ENCODE measurements around the gene MACROH2A1.

Gene MACROH2A1

GRCh38 chr5:135345956-135346731, 52.9 kb downstream of the MACROH2A1 start:
- Histone ChIP-seq H3K27ac (ENCODE audit: low read length) (no peak overlapping the region; the same call in 1 of the 2 replicates), H3K4me1 (ENCODE audit: low read length) (peaks cover 6% of the 10 kb centered on the region; the same call in 1 of the 2 replicates), H3K79me2 (ENCODE audit: low read length) (no peaks in the 10 kb centered on the region), H3K4me3 (ENCODE audit: low read length) (no peak overlapping the region), H3K9ac (ENCODE audit: low read length) (no peak overlapping the region), H3K4me2 (ENCODE audit: low read length) (no peak overlapping the region), H2AFZ (ENCODE audit: low read depth, low read length) (no peak overlapping the region), H3K9me3 (ENCODE audit: insufficient read depth, low read length) (no peaks in the 10 kb centered on the region), H3K36me3 (replicated peaks; ENCODE audit: low read depth, low read length) (peaks cover 25% of the 10 kb centered on the region), H4K20me1 (ENCODE audit: insufficient read depth, low read length) (no peaks in the 10 kb centered on the region), H3K27me3 (ENCODE audit: low read depth, low read length) (no peaks in the 10 kb centered on the region)
- TF ChIP-seq CTCF (IDR thresholded peaks at IDR 0.05; ENCODE audit: low read depth, low read length) = no peak
- no peak for TF ChIP-seq EZH2phosphoT487 (IDR thresholded peaks at IDR 0.05; ENCODE audit: low read depth)

GRCh38 chr5:135344349-135344748, 54.7 kb downstream of the MACROH2A1 start:
- Histone ChIP-seq H3K4me3 (ENCODE audit: low read length) (no peak overlapping the region), H4K20me1 (ENCODE audit: insufficient read depth, low read length) (no peaks in the 10 kb centered on the region), H3K36me3 (replicated peaks; ENCODE audit: low read depth, low read length) (peaks cover 25% of the 10 kb centered on the region), H3K9me3 (ENCODE audit: insufficient read depth, low read length) (no peaks in the 10 kb centered on the region), H3K4me2 (ENCODE audit: low read length) (no peak overlapping the region), H3K27me3 (ENCODE audit: low read depth, low read length) (no peaks in the 10 kb centered on the region), H3K79me2 (ENCODE audit: low read length) (no peaks in the 10 kb centered on the region), H3K4me1 (ENCODE audit: low read length) (peaks cover 6% of the 10 kb centered on the region; the same call in 1 of the 2 replicates), H2AFZ (ENCODE audit: low read depth, low read length) (no peak overlapping the region), H3K27ac (ENCODE audit: low read length) (no peak overlapping the region), H3K9ac (ENCODE audit: low read length) (no peak overlapping the region)
- TF ChIP-seq EZH2phosphoT487 (IDR thresholded peaks at IDR 0.05; ENCODE audit: low read depth) (no peak), CTCF (IDR thresholded peaks at IDR 0.05; ENCODE audit: low read depth, low read length) (no peak)

- Histone ChIP-seq H3K9ac (ENCODE audit: low read length) (no peak overlapping the region), H3K4me2 (ENCODE audit: low read length) (no peak overlapping the region), H2AFZ (ENCODE audit: low read depth, low read length) (no peak overlapping the region), H3K4me3 (ENCODE audit: low read length) (no peak overlapping the region), H4K20me1 (ENCODE audit: insufficient read depth, low read length) (no peaks in the 10 kb centered on the region), H3K36me3 (replicated peaks; ENCODE audit: low read depth, low read length) (peaks cover 24% of the 10 kb centered on the region), H3K27ac (ENCODE audit: low read length) (no peak overlapping the region), H3K9me3 (ENCODE audit: insufficient read depth, low read length) (no peaks in the 10 kb centered on the region), H3K79me2 (ENCODE audit: low read length) (no peaks in the 10 kb centered on the region), H3K4me1 (ENCODE audit: low read length) (peaks cover 6% of the 10 kb centered on the region; the same call in 1 of the 2 replicates), H3K27me3 (ENCODE audit: low read depth, low read length) (no peaks in the 10 kb centered on the region)
- no peak for TF ChIP-seq CTCF (IDR thresholded peaks at IDR 0.05; ENCODE audit: low read depth, low read length)
- no peak for TF ChIP-seq EZH2phosphoT487 (IDR thresholded peaks at IDR 0.05; ENCODE audit: low read depth)
These were observed 55.6 kb downstream of the MACROH2A1 start for GRCh38 chr5:135343413-135343812.

- Histone ChIP-seq H3K27ac (ENCODE audit: low read length) (no peak overlapping the region), H3K79me2 (ENCODE audit: low read length) (no peaks in the 10 kb centered on the region), H3K4me3 (ENCODE audit: low read length) (no peak overlapping the region), H3K9ac (ENCODE audit: low read length) (no peak overlapping the region), H3K36me3 (replicated peaks; ENCODE audit: low read depth, low read length) (peaks cover 20% of the 10 kb centered on the region), H3K9me3 (ENCODE audit: insufficient read depth, low read length) (no peaks in the 10 kb centered on the region), H2AFZ (ENCODE audit: low read depth, low read length) (no peak overlapping the region), H4K20me1 (ENCODE audit: insufficient read depth, low read length) (no peaks in the 10 kb centered on the region), H3K27me3 (ENCODE audit: low read depth, low read length) (no peaks in the 10 kb centered on the region), H3K4me1 (ENCODE audit: low read length) (peaks cover 6% of the 10 kb centered on the region; the same call in 1 of the 2 replicates), H3K4me2 (ENCODE audit: low read length) (no peak overlapping the region)
- no peak for TF ChIP-seq EZH2phosphoT487 (IDR thresholded peaks at IDR 0.05; ENCODE audit: low read depth)
- TF ChIP-seq CTCF (IDR thresholded peaks at IDR 0.05; ENCODE audit: low read depth, low read length) = no peak
These were observed 56.5 kb downstream of the MACROH2A1 start for GRCh38 chr5:135342551-135342875.

Measured in OCI-LY3 (cell line).